Activated CD8-positive, alpha-beta memory T cell treated with anti-CD3 and anti-CD28 coated beads, Interleukin-2, amount 50 U/mL, for 24 hours (primary cell): Measurements from ENCODE around the gene RNF150.
"Not testable (repeated sequence)": the region's sequence is repeated elsewhere in the genome, so short reads cannot be mapped to it uniquely, and the experiment has no call there.

Experiments
- DNase-seq: peaks from one replicate; pipeline ENCODE4 v3.0.0-alpha.2; 2020; ENCODE audit errors: extremely low read depth

The RNF150 gene

GRCh38 chr4:141075553-141075952 lies 57.7 kb downstream of the RNF150 start:
- no peak for DNase-seq

GRCh38 chr4:141074098-141074878 lies 59.0 kb downstream of the RNF150 start:
- DNase-seq: no peak

- DNase-seq: no peak
These were observed 66.6 kb downstream of the RNF150 start for GRCh38 chr4:141066690-141067089.

- DNase-seq: no peak
These were observed 67.4 kb downstream of the RNF150 start for GRCh38 chr4:141065872-141066271.

GRCh38 chr4:141062651-141063050 lies 70.6 kb downstream of the RNF150 start:
- DNase-seq: no peak

- no peak for DNase-seq
These were observed 74.4 kb downstream of the RNF150 start for GRCh38 chr4:141058591-141059512.

- no peak for DNase-seq
These were observed 75.7 kb downstream of the RNF150 start for GRCh38 chr4:141057582-141057981.

GRCh38 chr4:141056473-141056872 lies 76.8 kb downstream of the RNF150 start:
- no peak for DNase-seq

GRCh38 chr4:141054446-141054845 lies 78.8 kb downstream of the RNF150 start:
- no peak for DNase-seq

GRCh38 chr4:141050999-141051398 lies 82.3 kb downstream of the RNF150 start:
- DNase-seq: not testable (repeated sequence)

GRCh38 chr4:141047228-141047884 lies 85.9 kb downstream of the RNF150 start:
- no peak for DNase-seq

GRCh38 chr4:141046255-141046654 lies 87.0 kb downstream of the RNF150 start:
- DNase-seq: no peak

GRCh38 chr4:141045848-141046247 lies 87.4 kb downstream of the RNF150 start:
- no peak for DNase-seq

- DNase-seq: no peak
These were observed 92.2 kb downstream of the RNF150 start for GRCh38 chr4:141041021-141041476.

GRCh38 chr4:141039156-141039555 lies 94.1 kb downstream of the RNF150 start:
- DNase-seq: no peak

GRCh38 chr4:141038428-141038827 lies 94.8 kb downstream of the RNF150 start:
- no peak for DNase-seq

GRCh38 chr4:141037446-141037845 lies 95.8 kb downstream of the RNF150 start:
- DNase-seq: no peak

GRCh38 chr4:141036786-141037185 lies 96.5 kb downstream of the RNF150 start:
- no peak for DNase-seq

GRCh38 chr4:141035920-141036319 lies 97.3 kb downstream of the RNF150 start:
- DNase-seq: no peak

- DNase-seq: no peak
These were observed 105.2 kb downstream of the RNF150 start for GRCh38 chr4:141028024-141028529.

- DNase-seq: no peak
These were observed 105.8 kb downstream of the RNF150 start for GRCh38 chr4:141027421-141027820.

- no peak for DNase-seq
These were observed 106.4 kb downstream of the RNF150 start for GRCh38 chr4:141026900-141027299.
